T-helper 1 cell treated with Interleukin-12 subunit alpha and Interleukin-12 subunit beta and Interleukin-4 antibody, amounts not matched to agents 30 ng/mL and 1 ng/mL, for 36 hours (primary cell): ENCODE data around the gene RNF148. TPM values are rescaled to one million over a fixed set of nuclear protein-coding genes. Genes with fewer than 3 reads are reported as not detected.

ENCODE experiments used
- intact Hi-C: fragments of 100-400 bp; cut with micrococcal nuclease; formaldehyde crosslinking; loops from one replicate; pipeline ENCODE4 v1.15.1; 2024
- total RNA-seq: library from RNA; stranded (reverse); gene quantifications from 2 replicates; pipeline ENCODE4 v1.2.3, GENCODE V29; 2022

The RNF148 gene, protein sequence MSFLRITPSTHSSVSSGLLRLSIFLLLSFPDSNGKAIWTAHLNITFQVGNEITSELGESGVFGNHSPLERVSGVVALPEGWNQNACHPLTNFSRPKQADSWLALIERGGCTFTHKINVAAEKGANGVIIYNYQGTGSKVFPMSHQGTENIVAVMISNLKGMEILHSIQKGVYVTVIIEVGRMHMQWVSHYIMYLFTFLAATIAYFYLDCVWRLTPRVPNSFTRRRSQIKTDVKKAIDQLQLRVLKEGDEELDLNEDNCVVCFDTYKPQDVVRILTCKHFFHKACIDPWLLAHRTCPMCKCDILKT
- total RNA-seq: not detected in 2 replicates

DNA sequence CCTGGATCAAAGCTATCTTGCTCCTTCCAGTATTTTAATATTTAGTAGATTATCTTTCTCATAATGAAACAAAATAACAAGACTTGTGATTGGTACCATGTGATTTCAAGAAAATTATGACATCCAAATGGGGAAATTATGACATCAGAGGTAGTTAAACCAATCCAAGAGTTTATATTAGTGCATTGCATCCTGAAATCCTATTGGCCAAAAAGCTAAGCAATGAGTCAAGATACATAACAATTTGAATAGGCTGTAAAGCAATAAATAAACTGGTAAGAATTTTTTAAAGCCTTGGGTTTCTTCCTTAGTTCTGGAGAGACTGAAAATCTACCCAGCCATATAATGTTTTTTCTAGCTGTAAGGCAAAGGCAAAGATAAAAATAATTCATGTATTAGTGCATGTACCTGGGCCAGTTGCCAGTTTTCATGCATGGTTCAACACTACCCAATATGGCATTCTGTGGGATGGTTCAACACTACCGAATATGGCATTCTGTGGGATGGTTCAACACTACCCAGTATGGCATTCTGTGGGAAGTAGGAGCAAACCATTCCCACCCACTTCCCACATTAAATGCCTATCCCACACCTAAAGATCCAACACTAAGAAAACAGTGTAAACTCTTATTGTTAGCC is at the start of gene RNF148:
TSS of gene RNF148 (minus strand) at position 51 of the 639 bp plus-strand sequence. CDS start 172 bp downstream, outside the sequence.
- intact Hi-C loops: no loop called here

GRCh38 chr7:122750389-122750788 is 47.7 kb upstream of the RNF148 start:
- intact Hi-C loops: no loop called here

DNA sequence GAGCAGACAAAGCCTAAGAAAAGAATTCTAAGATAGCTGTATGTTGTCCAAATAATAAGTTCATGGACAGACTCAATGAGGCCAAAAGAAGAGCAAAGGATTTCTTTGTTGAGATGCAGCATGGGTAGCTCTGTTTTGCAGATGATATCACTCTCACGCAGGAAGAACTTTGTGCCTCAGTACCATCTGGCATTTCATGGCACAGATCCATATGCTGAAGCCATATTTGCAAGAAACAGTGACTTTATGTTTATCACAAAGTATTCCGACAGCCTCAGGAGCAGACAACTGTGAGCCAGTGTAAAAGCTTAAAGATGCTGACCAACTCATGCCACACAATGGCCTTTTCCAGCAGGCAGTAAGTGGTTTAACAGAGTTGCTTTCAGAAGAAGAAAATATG is 45.5 kb upstream of the RNF148 start:
- intact Hi-C loops: no loop called here

GRCh38 chr7:122746948-122747347 is 44.2 kb upstream of the RNF148 start:
- intact Hi-C loops: no loop called here

DNA sequence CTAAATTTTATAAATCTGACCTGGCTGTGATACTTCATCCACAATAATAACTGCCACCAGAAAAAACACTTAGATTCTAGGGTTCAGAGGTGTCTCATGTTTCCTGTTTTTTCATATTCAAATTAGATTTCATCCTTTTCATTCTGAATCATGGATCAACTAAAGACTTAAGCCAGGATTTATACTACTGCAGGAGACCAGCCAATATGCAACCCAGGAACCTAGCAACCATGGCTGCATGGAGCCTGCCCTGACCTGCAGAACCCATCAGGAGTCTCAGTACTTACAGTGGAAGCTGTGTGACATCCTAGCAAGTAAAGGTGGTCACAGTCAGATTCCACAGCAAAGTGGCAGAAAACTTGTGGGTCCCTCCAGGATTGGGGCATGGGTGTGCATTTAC is 40.5 kb upstream of the RNF148 start:
- intact Hi-C loops: no loop called here

GRCh38 chr7:122738947-122739346 is 36.2 kb upstream of the RNF148 start:
- intact Hi-C loops: no loop called here

DNA sequence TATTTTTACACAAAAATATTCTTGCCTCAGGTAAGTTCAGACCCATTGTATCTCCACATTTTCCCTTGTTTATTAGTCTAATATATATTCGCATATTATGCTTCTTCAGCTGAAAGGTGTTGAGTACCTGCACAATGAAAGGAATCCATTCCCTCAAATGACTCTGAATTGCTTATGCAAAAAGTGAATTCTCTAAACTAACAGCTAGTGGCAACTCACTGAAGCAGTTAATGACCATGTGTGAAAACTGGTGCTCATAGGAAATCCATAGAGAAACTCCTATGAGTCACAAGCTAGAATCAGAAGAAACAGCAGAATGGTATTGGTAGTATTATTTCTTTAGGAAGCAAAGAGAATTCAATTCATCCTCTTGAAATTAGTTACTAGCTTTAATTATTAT is 33.5 kb upstream of the RNF148 start:
- intact Hi-C loops: no loop called here

DNA sequence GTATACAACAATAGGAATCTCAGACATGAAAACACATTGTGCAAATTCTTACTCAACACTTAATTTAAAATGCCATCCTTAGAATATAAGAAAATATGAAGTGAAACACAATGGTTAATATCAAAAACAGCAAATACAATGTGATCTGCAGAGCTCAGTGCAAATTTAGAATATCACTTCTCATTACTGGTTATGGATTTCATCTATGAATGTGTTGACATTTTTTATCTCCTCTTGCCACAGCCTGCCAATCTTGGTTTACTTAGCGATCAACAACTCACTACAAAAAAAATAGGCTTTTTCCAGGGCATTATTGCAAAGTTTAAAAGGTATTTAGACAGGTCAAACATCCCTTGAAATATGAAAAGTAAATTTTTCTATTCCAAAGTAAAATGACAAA is 25.0 kb upstream of the RNF148 start:
- intact Hi-C loops: no loop called here

DNA sequence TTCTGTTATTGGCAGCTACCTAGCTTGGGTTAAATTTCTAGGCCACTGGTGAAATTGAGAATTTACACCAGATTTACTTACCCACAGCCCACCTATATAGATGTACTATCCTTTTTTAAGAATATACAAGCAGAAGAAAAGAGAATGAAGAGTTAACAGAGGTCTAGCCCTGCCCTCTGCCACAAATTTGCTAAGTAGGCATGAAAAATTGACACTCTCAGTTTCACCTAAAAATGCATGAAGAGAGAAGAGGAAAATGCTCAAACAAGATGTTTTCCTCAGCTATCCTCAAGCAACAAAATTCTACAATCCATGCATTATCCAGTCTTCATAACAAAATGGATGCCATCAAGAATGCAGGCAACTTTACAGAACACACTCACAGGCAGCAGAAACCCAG is 24.6 kb upstream of the RNF148 start:
- intact Hi-C loops: no loop called here

- intact Hi-C loops: no loop called here
These were observed 24.2 kb upstream of the RNF148 start for GRCh38 chr7:122726881-122727280.

DNA sequence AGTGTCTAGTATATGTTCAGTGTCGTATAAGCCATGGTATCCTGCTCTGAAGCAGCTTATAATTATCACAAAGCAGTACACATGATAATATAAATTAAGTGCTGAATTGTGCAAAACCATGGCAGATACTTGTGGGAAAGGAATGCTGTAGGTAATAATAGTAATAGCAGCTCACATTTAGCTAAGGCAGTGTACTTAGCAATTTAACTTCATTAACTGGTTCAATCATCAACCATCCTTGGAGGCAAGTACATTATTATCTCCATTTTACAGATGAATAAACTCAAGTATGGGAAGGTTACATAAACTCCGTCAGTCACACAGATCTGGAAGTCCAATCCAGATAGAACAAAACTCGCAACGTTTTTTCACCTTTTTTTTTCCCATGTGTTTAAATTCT is 21.6 kb upstream of the RNF148 start:
- intact Hi-C loops: no loop called here

- intact Hi-C loops: no loop called here
These were observed 16.4 kb upstream of the RNF148 start for GRCh38 chr7:122719010-122719578.

GRCh38 chr7:122717356-122718089 is 14.8 kb upstream of the RNF148 start:
- intact Hi-C loops: no loop called here

- intact Hi-C loops: no loop called here
These were observed 12.5 kb upstream of the RNF148 start for GRCh38 chr7:122715183-122715582.

DNA sequence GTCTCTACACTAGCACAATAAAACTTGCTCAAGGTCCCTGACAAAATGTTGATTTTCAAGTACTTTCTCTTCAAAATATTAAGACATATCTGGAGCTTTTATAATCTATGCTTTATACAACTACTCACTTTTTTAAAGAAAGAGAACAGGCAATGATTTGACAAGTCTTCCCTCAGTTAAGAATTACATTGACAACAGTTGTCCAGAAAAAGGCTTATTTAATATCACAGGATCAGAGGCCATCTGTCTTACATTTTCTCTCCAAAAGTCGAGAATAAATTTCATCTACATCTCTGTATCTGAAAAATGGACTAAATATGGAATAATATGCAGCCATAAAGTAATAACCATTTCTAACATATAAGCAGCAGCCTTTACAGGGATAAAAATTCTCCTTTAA is 8.2 kb upstream of the RNF148 start:
- intact Hi-C loops: no loop called here

GRCh38 chr7:122709930-122710646 is 7.4 kb upstream of the RNF148 start:
- intact Hi-C loops: no loop called here

- intact Hi-C loops: no loop called here
These were observed 4.1 kb upstream of the RNF148 start for GRCh38 chr7:122706836-122707235.

DNA sequence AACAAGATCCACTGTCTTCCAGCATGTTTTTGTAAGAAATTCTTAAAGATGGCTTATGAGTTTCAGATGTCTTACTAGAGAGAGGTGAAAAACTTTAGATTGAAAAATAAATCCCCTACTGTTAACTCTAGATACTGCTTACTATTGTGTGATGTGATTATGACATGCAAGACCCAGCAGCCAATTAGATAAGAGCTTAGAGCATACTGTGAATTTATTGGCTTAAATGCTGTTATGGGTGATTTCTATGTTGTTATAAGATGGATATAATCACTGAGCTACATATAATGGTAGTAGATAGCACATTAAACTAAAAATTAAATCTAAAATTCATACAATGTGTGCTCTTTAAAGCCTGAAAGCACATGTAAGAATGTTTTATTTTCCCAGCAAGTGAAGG is 3.7 kb downstream of the RNF148 start, which contains the start of gene RNF133:
TSS of gene RNF133 (minus strand) at position 101 of the 400 bp plus-strand sequence. CDS start 199 bp downstream, outside the sequence.
- intact Hi-C loops: no loop called here

DNA sequence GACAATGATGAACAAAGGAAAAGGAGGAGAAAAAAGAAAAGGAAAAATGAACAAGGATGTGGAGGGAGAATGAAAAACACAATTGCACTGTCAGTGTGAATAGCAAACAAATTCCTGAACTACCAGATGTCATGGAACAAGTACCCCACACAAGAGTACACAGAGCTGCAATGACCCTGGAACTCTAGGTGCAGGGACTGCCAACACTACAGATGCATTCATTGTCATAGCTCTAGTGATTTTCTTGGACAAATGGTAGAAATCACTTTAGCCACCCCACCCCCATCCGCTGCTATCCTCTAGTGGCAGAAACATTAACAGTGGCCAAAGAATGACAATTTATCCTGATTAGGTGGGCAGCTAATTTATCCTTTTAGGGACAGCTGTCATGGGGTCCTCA is 6.9 kb downstream of the RNF148 start:
- intact Hi-C loops: no loop called here

DNA sequence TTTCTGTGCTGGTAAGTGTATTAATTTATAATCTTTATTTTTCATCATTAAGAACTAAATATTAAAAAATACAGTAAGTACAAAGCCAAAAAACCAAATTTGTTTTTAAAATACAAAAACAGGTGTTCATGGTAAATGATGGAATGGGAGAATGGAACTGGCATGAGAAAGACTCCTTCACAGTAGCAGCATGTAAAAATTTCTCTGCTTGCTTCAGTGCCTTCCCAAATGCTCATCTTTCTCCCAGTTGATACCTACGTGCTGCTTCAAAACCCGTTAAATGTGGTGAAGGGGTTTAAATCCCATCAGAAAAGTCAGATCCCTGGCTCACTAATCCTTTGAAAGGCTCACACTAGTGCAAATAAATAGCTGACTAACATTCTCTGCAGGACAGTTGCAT is 8.0 kb downstream of the RNF148 start:
- intact Hi-C loops: no loop called here

DNA sequence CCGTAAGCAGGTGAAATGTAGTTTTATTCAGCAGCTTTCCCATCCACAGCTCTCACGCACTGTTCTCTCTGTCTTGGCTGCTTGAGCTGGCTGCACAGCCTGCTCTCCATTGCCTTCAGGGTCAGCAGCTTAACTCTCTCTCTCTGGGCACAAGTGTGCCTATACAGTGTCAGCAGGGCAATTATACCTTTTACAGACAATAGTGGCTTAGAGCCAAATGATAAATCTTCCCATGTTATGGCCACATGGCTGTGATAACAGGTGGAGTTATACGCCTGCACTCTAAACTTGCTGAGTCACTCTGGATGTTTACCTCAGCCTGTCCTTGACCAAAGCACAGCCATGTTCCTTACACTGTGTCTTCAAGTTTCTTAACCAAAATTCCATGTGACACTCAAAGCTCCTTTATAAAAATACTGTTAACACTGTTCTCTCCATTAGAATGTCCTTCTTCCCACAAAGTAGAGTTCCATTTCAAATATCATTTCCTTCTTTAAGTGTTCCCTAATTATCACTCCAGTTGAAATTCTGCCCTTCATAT is 9.9 kb downstream of the RNF148 start:
- intact Hi-C loops: no loop called here
